ENCODE results near the gene PRRX1.

The PRRX1 gene

DNA sequence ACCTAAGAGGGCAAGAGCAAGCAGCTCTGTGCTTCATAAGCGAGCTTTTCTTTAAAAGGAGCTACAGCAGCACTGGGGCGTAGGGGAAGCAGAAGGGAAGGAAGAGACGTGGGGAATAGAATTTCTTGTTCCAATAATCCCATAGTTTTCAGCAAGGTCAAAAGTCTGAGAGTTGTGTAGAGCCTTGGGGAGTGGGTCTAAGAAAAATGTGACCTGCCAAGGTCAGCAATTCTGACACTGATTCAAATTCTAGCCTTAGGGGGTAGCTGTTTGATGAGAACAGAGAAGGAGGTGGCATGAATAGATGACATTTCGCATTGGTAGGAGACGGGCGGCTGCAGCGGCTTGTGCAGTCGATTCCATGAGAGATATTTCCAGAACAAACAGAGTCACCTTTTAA lies 22.4 kb downstream of the PRRX1 start:
- DNase-seq = no peak

- DNase-seq = no peak
Observed at GRCh38 chr1:170687621-170688020, 23.7 kb downstream of the PRRX1 start.

- DNase-seq = no peak
Observed at GRCh38 chr1:170691258-170691657, 27.3 kb downstream of the PRRX1 start.

GRCh38 chr1:170692866-170693575 lies 29.1 kb downstream of the PRRX1 start:
- no peak for DNase-seq

GRCh38 chr1:170694172-170694926 lies 30.4 kb downstream of the PRRX1 start:
- no peak for DNase-seq

GRCh38 chr1:170695955-170696590 lies 32.1 kb downstream of the PRRX1 start:
- no peak for DNase-seq

GRCh38 chr1:170696591-170697290 lies 32.8 kb downstream of the PRRX1 start:
- no peak for DNase-seq

DNA sequence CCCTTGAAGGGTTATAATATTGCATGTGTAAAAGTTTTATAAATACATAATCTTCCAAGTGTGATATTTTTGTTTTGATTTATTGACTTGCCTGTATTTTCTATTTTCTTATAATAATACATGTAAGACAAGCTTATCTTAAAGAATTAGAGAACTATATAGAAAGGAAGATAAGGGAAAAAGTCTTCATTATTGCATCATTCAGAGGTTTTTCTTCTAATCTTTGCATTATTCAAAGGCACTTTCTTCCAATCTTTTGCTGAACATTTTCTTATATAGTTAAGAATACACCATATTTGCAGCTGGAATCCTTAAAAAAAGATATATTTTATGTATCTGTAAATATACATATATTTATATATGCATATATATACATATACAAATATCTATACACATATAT lies 33.4 kb downstream of the PRRX1 start:
- DNase-seq = no peak

DNA sequence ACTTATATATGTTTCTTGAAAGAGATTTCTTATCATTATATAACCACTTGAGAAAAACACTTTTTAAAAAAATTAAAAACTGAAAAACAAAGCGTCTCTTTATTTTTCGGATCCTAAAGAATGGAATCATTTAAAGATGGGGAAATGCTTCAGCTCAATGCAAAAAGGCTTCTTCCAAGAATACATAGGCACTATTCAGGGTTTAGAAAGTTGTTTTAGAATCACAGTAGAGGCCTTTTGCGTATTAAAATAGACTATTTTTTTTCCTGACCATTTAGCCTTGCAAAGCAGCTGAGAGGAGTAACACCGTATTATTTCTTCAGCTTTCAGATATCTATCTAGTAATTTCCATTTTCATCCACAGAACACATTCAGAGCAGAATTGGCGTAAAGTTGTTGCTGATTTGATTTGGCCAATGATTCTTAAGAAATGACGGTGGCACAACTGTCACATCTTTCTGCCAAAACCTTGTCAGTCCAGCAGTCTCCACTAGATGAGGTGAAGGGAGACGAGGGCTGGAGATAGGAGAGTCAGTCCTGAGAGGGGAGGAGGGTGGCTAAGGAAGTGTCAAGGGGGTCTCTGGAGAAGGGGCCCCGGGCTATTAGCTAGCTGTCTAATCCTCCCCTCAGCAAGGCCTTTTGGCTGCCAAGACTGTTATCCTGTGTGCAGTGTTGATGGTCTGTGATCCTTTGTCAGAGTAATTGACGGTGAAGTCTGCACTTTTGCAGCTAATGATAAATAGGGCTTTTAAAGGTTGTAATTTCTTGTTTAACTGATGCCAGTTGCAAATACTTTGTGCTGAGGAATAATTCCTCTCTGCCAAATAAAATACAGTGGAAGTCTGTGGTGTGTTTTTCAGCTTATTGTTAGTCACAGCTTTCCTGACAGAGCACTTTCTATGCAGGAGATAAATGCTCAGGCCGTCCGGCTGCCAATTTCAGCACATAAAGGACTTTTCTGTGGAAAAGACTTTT lies 34.7 kb downstream of the PRRX1 start:
- peak in 26 of 51 donors; percentile 1 to 63 (median 14) for DNase-seq

DNA sequence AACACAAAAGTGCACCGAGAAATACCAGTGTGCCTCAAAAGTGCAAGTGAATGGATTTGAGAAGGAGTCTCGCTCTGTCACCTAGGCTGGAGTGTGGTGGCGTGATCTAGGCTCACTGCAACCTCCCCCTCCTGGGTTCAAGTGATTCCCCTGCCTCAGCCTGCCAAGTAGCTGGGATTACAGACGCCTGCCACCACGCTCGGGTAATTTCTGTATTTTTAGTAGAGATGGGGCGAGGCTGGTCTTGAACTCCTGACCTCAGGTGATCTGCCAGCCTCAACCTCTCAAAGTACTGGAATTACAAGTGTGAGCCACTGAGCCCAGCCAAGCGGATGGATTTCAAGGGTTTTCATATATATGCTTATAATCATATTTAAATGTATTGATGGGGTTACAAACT lies 35.8 kb downstream of the PRRX1 start:
- DNase-seq = no peak

DNA sequence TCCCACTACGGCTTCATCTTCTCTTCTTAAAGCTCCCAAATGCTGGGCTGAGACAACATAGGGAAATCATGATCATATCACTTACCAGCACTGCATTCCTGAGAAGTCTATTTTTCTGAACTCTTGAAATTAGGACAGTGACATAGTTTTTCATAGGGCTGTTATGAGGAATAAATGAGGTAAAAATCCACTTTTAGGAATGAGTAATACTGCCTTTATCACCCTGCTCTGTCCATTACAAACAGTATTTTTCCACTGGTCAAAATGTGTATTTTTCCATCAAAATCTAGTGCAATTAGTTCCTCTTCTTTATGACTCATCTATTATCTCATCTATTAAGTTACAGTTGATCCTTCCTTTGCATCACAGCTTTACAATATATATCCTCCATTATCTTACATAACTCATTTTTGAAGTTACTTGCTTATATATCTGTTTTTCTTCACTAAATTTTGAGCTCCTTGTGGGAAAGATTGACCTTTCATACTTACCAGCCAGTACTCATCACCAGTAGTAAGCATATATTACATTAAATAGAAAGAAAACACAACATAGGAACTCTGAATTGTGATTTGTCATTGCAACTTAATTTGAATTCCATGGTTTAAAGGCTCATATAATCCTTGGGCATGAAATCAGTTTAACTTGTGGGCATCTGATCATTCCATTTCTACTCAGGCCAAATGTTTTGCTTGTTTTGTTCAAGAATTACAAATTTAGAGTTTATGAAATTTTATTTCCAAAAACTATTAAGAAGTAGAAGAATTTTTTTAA lies 37.1 kb downstream of the PRRX1 start:
- DNase-seq = no peak

DNA sequence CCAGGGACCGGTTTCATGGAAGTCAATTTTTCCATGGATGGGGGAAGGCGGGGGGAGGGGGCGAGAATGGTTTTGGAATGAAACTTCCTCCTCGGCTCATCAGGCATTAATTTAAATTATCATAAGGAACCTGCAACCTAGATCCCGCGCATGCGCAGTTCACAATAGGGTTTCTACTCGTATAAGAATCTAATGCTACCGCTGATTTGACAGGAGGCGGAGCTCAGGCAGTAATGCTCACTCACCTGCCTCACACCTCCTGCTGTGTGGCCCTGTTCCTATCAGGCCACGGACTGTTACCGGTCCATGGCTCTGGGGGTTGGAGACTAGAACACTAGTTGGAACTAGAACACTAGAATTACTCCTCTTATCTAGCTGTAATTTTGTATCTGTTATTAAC lies 38.0 kb downstream of the PRRX1 start:
- no peak for DNase-seq

DNA sequence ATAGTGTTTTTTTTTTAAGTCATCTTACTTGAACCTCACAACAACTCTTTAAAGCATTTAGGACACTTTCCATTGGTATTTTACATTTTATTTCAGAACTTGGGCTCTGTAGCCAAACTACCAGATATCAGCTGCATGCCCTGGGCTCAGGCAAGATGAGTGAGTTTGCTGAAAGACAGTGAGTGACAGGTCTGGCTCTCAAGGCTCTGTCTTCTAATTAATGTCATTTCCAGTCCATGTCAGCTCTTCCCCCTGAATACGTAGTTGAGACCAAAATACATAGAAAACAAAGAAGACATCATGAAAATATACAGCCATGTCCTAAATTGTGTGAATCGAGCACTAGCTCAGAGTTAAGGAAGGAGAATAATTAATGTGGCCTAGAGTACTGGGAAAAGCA lies 39.7 kb downstream of the PRRX1 start:
- DNase-seq = no peak

DNA sequence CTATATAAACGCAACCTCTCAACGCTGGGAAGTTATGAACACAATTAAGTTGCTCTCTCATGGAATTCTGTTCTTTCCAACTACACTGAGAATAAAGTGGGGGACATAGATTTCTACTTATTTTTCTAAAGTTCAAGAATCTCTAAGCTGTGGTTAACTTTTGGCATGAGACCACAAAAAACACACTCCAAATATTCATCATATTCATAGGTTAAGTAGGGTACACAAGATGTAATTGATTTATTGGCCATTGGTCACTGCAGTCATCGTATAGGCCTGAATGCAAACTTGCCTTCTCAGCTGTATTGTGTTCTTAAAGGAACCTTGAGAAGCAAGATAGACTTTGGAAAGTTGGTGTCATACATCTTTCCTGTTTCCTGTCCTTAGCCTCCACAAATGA lies 40.3 kb downstream of the PRRX1 start:
- DNase-seq = no peak

GRCh38 chr1:170705981-170706380 lies 42.0 kb downstream of the PRRX1 start:
- DNase-seq = no peak

DNA sequence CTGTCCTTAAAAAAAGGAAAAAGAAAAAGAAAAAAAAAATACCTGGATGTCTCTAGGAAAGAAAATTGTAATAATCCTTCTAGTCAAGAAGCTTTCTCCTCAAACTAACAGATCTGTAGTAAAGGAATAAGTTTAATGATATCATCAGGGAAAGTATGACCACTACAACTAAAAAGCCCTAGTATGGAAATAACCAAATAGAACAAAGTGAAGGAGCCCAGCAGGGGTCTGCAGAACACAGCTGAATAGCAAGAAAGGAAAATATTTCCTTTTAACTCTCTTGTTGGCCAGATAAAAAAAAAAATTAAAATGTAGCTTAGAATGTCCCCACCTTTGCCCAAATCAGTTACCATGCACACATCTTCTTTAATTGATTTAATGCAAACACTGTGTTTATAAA lies 43.2 kb downstream of the PRRX1 start:
- DNase-seq = no peak

DNA sequence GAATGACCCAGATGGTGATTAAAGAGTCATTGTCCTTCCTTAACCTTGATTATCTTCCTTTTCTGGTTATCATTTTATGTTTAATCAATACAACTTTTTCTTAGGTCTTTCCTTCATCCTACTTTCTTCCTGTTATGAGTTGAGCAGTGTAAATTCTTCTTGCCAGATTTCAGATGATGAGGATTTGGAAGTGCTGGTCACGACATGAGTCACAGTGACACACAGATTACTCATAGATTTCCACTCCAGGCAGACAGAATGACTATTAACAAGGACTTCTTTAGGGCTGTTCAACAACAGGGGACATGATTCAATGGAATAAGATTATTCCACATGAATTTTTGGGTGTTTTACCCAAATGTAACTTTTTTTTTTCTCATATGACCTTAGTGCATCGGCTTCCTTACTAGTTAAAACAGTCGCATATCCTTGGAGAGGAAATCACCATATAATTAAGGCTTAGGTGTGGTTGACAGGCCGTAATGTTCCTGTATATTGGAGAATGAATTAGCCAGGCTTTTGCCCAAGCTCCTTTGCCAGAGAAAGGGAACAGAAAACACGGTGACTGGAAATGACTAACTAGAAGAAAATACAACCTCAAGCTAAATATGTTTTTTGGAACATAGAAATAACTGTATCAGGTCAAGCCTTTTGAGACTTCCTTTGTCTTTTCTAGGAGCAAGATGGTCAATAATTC lies 44.2 kb downstream of the PRRX1 start:
- DNase-seq = peak in 2 of 51 donors; percentile 9 to 34

GRCh38 chr1:170711682-170712081 lies 47.8 kb downstream of the PRRX1 start:
- no peak for DNase-seq

DNA sequence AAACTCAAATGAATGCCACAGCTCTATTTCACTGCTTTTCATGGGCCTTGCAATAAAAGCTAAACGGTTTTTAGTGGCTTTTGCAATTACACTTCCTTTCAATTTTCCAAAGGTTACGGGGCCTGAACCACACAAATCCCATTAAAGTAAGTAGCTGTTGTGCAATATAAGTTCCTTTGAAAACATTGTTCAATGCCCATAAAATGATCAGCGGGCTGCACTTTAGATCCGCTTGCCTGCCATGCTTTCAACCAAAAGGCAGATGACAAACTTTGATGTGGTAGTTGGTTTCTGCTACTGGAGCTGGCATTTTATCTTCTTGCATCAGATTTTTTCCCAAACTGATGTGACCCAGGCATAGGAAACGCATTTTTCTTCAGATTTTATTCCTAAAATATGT lies 50.2 kb downstream of the PRRX1 start:
- no peak for DNase-seq

All from hypothalamus (tissue), 51 donors.